HL-60/S4 (cell line): Measurements from ENCODE around the gene MYBBP1A.
"Not testable (repeated sequence)": the region's sequence is repeated elsewhere in the genome, so short reads cannot be mapped to it uniquely, and the experiment has no call there.

Experiments
- in situ Hi-C: fragments of 300-500 bp; cut with MboI; formaldehyde crosslinking; loops from 2 replicates; pipeline ENCODE4 v1.14.3; 2022; ENCODE audit warnings: low sequenced_read_pairs

Gene MYBBP1A

DNA sequence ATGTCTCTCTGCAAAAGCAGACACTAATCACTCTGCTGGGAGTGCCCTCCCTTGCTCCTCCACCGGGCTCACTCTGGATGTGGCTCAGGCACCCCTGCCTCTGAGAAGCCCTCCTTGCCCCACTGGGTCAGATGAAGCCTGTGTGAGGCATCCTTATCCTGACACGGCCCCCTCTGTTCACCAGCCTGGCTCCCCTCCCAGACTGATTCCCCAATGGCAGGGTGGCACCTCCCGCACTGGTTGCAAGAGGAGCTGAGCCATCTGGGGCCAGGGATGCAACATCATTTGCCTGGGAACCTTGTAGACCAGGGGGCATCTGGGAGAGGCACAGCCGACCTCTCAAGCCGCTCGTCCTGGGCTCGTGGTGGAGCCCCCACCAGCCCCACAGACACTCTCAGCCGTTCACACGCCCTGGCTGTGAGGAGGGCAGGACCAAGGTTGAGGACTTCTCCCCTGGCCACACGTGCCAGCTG is 35.8 kb upstream of the MYBBP1A start:
- in situ Hi-C loops, result no loop called here

GRCh38 chr17:4590042-4590441 is 34.9 kb upstream of the MYBBP1A start:
- in situ Hi-C loops, result not testable (repeated sequence)

GRCh38 chr17:4588898-4589625 is 33.9 kb upstream of the MYBBP1A start:
- in situ Hi-C loops, result no loop called here

- in situ Hi-C loops, result no loop called here
These were observed 33.2 kb upstream of the MYBBP1A start for GRCh38 chr17:4588391-4588790.

DNA sequence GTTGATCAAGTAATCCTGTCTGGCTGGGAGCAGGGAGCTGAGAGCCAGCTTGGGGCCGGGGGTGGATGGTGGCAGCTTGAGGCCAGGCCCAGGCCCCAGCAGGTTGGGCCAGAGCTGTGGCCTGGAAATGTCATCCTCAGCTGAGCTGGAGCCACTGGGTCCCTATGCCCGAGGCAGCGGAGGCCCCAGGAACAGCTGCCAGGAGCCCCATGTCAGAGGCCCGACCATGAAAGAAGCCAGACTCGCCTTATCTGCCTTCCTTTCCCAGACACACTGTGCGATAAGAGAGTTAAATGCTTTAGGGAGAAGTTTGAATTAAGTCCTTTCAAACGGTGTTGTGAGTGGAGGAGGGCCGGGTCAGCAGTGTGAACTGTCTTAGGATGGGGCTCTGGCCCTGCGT is 32.6 kb upstream of the MYBBP1A start:
- in situ Hi-C loops, result no loop called here

GRCh38 chr17:4587195-4587594 is 32.0 kb upstream of the MYBBP1A start:
- in situ Hi-C loops, result no loop called here

- in situ Hi-C loops, result no loop called here
These were observed 30.9 kb upstream of the MYBBP1A start for GRCh38 chr17:4586043-4586442.

DNA sequence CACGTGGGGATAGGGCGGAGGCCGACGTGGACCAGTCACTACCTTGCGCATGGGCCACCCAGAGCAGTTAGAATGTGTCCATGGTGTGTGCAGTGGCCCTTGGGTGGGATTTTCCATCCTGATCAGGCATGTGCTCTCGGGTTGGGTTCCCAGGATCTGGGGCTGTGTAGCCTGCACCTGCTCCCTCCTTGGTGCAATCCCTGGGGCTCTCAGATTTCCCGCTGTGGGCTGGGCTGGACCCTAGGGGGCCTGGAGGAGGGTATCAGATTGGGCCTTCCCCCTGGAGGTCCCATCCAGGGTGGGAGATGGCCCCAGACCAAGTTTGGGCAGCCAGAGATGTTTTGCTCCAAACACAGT is 30.4 kb upstream of the MYBBP1A start:
- in situ Hi-C loops, result no loop called here

GRCh38 chr17:4584917-4585637 is 29.9 kb upstream of the MYBBP1A start:
- in situ Hi-C loops, result no loop called here

DNA sequence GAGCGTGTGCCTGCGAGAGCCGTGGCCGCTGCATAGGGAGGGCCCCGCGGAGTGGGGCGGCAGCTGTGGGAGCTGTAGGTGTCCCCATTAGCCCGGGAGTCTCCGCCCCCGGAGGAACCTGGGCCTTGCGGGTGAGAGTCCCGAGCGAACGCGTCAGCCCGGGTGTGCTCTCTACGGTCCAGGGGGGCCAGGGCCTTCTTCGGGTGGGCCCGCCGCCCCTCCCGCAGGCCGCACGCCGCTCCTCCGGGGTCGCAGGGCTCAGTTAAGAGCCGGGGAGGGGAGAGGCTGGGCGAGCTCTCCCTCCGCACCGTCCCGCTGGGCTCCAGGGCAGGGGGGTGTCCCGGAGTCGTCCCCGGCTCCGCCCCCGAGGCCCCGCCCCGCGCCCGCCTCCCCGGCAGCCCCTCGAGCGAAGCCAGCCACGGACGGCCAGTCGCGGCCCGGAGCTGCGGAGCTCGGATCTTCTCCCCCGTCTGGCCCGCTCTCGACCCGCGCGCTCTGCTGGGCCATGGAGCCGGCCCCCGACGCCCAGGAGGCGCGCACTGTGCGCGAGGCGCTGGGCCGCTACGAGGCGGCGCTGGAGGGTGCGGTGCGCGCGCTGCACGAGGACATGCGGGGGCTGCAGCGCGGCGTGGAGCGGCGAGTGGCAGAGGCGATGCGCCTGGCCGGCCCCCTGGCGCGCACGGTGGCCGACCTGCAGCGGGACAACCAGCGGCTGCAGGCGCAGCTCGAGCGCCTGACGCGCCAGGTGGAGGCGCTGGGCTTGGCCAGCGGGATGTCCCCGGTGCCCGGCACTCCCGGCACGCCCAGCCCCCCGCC is 29.1 kb upstream of the MYBBP1A start, which contains the start of gene SMTNL2:
SMTNL2 (plus strand) TSS at position 429 of the 816 bp plus-strand sequence; CDS start at position 506, 77 bp downstream.
- in situ Hi-C loops, result no loop called here

DNA sequence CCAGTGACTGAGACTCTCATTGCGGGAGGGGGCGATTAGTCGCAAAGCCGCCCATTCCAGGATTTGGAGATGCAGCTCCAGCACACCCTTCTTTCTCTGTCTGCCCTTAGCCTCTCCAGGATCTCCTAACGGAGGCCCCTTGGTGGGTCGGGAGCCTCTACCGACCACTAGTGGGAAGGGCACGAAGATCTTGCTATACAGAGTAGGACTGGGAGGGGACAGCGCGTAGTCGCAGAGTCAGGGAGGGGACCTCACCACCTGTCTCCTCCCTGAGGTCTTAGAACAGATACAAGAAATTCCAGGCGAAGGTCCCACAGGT is 28.6 kb upstream of the MYBBP1A start:
- in situ Hi-C loops, result no loop called here

DNA sequence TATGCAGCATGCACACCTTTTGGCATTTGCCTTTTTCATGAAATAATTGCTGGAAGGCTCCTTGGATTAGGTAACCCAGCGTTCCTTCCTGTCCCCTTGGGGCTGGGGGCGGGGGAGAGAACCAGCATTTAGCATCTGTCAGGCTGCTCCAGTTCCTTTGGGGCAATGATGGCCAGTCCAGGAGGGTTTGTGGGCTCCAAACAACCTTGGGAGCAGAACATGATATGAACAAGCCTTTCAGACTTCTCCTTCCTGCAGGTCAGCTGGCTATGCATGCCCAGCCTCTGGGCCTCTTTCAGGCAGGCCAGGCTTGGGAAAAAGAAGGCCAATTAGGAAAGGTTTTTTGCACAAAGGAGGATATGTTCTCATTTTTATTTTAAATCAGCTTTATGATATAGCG is 28.0 kb upstream of the MYBBP1A start:
- in situ Hi-C loops, result no loop called here

- in situ Hi-C loops, result no loop called here
These were observed 27.5 kb upstream of the MYBBP1A start for GRCh38 chr17:4582691-4583090.

- in situ Hi-C loops, result no loop called here
These were observed 26.9 kb upstream of the MYBBP1A start for GRCh38 chr17:4582101-4582501.

- in situ Hi-C loops, result no loop called here
These were observed 25.1 kb upstream of the MYBBP1A start for GRCh38 chr17:4580291-4580690.

DNA sequence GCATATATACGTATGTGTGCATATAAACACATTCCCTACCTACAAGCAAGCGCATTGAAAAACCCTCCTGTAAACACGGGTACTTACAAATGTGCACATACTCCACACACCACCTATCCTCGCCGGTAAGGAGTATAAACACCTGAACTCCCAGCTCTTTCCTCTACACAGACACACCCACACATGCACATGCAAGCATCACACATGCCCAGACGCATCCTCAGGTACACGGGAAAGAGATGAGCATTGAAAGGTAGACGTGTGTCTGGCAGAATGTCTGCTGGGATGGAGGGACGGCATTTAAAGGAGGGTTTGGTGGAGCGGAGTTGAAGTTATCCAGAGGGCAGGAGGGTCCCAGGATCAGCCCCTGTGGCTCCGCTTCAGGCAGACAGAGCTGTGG is 24.5 kb upstream of the MYBBP1A start:
- in situ Hi-C loops, result no loop called here

GRCh38 chr17:4578349-4578748 is 23.2 kb upstream of the MYBBP1A start:
- in situ Hi-C loops, result not testable (repeated sequence)

- in situ Hi-C loops, result no loop called here
These were observed 22.3 kb upstream of the MYBBP1A start for GRCh38 chr17:4577386-4577993.

DNA sequence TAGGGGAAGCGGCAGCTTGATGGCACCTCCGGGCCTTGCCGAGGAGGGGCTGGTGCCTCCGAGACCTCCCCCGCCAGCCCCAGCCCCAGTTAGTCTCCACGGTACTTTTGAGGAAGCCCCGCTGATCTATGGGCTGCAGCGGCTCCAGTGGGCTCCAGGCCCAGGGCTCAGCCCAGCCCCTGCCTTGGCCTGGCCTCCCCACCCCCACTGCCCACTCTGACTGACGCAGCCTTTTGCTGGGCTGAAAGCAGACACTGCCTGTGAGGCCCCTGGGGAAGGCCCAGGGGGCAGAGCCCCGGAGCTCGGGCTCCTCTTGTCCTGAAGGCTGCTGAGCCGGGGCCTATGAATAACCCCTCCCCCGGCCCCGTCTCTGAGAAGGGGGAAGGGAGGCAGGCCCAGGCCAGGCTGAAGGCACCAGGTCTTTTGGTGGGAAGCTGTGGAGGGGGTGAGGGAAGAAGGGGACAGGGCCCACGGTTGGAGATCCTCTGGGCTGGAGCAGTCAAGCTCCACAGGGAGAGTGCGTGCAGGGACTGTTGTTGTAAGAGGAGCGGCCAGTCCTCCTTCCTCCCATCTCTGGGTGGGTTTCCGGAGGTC is 21.6 kb upstream of the MYBBP1A start:
- in situ Hi-C loops, result no loop called here

GRCh38 chr17:4576161-4576558 is 21.0 kb upstream of the MYBBP1A start:
- in situ Hi-C loops, result no loop called here
